Epithelial cell of esophagus (primary cell): ENCODE measurements around the gene RCOR1.

Source experiments
- DNase-seq: peaks from one replicate; pipeline ENCODE4 v3.0.0; 2010; ENCODE audit warnings: low read depth
- H3K4me3 ChIP-seq: 2 replicates; pipeline ENCODE4 v1.5.1; 2011; ENCODE audit warnings: mild to moderate bottlenecking, low read length, control low read depth
- CTCF ChIP-seq: IDR thresholded peaks from 2 replicates; pipeline ENCODE4 v1.5.1; 2011; ENCODE audit warnings: low read depth, mild to moderate bottlenecking, low read length, control low read depth, inconsistent platforms; ENCODE audit not compliant: insufficient read depth; ENCODE audit errors: missing control alignments

RCOR1 gene

GRCh38 chr14:102729268-102729667 lies 136.8 kb downstream of the RCOR1 start:
- TF ChIP-seq CTCF: no peak
- no peak overlapping the region for H3K4me3 ChIP-seq
- no peak for DNase-seq

- no peak for DNase-seq
- TF ChIP-seq CTCF: no peak
- H3K4me3 ChIP-seq: no peak overlapping the region
Measured at GRCh38 chr14:102729825-102730224, 137.4 kb downstream of the RCOR1 start.

GRCh38 chr14:102731101-102731870 lies 138.8 kb downstream of the RCOR1 start:
- no peak for DNase-seq
- no peak overlapping the region for H3K4me3 ChIP-seq
- no peak for TF ChIP-seq CTCF

- no peak overlapping the region for H3K4me3 ChIP-seq
- TF ChIP-seq CTCF: no peak
- DNase-seq: no peak
Measured at GRCh38 chr14:102731871-102732800, 139.7 kb downstream of the RCOR1 start.

GRCh38 chr14:102732924-102733323 lies 140.5 kb downstream of the RCOR1 start:
- no peak for TF ChIP-seq CTCF
- no peak overlapping the region for H3K4me3 ChIP-seq
- no peak for DNase-seq

- no peak for TF ChIP-seq CTCF
- no peak overlapping the region for H3K4me3 ChIP-seq
- DNase-seq: no peak
Measured at GRCh38 chr14:102733326-102733725, 140.9 kb downstream of the RCOR1 start.
